Hippocampal formation (tissue), 2 donors: ENCODE measurements around the gene RBM19.

ENCODE experiments used
- DNase-seq, 2 donors: peaks; one replicate each; lab custom pipeline; 2025; lab: John Stamatoyannopoulos, UW

RBM19 gene

GRCh38 chr12:113990250-113991223 is 24.4 kb upstream of the RBM19 start:
- DNase-seq, result no peak

GRCh38 chr12:113988976-113989375 is 22.9 kb upstream of the RBM19 start:
- no peak for DNase-seq

- no peak for DNase-seq
These were observed 21.9 kb upstream of the RBM19 start for GRCh38 chr12:113988064-113988451.

- DNase-seq, result no peak
These were observed 21.3 kb upstream of the RBM19 start for GRCh38 chr12:113987261-113988063.

GRCh38 chr12:113984464-113984863 is 18.3 kb upstream of the RBM19 start:
- no peak for DNase-seq

- no peak for DNase-seq
These were observed 17.8 kb upstream of the RBM19 start for GRCh38 chr12:113983777-113984448.

- DNase-seq, result no peak
These were observed 17.1 kb upstream of the RBM19 start for GRCh38 chr12:113983265-113983664.

GRCh38 chr12:113981876-113982275 is 15.8 kb upstream of the RBM19 start:
- no peak for DNase-seq

GRCh38 chr12:113980537-113981337 is 14.6 kb upstream of the RBM19 start:
- DNase-seq, result peak; percentile 28 to 66

- no peak for DNase-seq
These were observed 13.9 kb upstream of the RBM19 start for GRCh38 chr12:113980054-113980453.

GRCh38 chr12:113978080-113978479 is 12.0 kb upstream of the RBM19 start:
- DNase-seq, result no peak

GRCh38 chr12:113974006-113974405 is 7.9 kb upstream of the RBM19 start:
- DNase-seq, result no peak

- DNase-seq, result no peak
These were observed 7.2 kb upstream of the RBM19 start for GRCh38 chr12:113973109-113973904.

- DNase-seq, result no peak
These were observed 5.3 kb upstream of the RBM19 start for GRCh38 chr12:113971392-113971791.

GRCh38 chr12:113970211-113970610 is 4.1 kb upstream of the RBM19 start:
- DNase-seq, result no peak

- no peak for DNase-seq
These were observed 1.2 kb upstream of the RBM19 start for GRCh38 chr12:113967368-113967767.

- DNase-seq, result no peak
These were observed 3.4 kb downstream of the RBM19 start for GRCh38 chr12:113962733-113963132.

- no peak for DNase-seq
These were observed 4.0 kb downstream of the RBM19 start for GRCh38 chr12:113961921-113962710.

GRCh38 chr12:113960030-113960429 is 6.1 kb downstream of the RBM19 start:
- DNase-seq, result no peak

GRCh38 chr12:113959096-113959495 is 7.0 kb downstream of the RBM19 start:
- DNase-seq, result no peak
